Stomach (tissue), 4 donors: ENCODE measurements around the gene BCL2L1.

ENCODE experiments used
- CTCF ChIP-seq, 7 experiments: fragments of 450-650 bp in 4 of 7; fragments of 200-600 bp in 3 of 7; sonication (generic) in 3 of 7; IDR thresholded peaks; one replicate each; pipeline ENCODE4 v1.5.1; 2016 to 2019; ENCODE audit warnings: antibody characterized with exemption in 7 of 7, control low read depth in 2 of 7, mild to moderate bottlenecking in 1 of 7
- EP300 ChIP-seq: sonication (generic); formaldehyde crosslinking; IDR thresholded peaks from one replicate; pipeline ENCODE4 v1.6.1; 2017; ENCODE audit warnings: antibody characterized with exemption
- POLR2A ChIP-seq, 4 donors: fragments of 450-650 bp; IDR thresholded peaks; one replicate each; pipeline ENCODE4 v1.6.1; 2016; ENCODE audit warnings: antibody characterized with exemption in 4 of 4, control low read depth in 2 of 4, mild to moderate bottlenecking in 1 of 4, moderate library complexity in 1 of 4
- POLR2AphosphoS5 ChIP-seq, 3 donors: sonication (generic); formaldehyde crosslinking; IDR thresholded peaks; one replicate each; pipeline ENCODE4 v1.6.1; 2016; ENCODE audit warnings: antibody characterized with exemption in 3 of 3

- no peak for TF ChIP-seq CTCF (IDR thresholded peaks at IDR 0.05)
- no peak for TF ChIP-seq POLR2AphosphoS5 (IDR thresholded peaks at IDR 0.05)
- TF ChIP-seq POLR2A (IDR thresholded peaks at IDR 0.05) = no peak
- TF ChIP-seq EP300 = no peak
Measured at GRCh38 chr20:31675828-31676608, 46.6 kb downstream of the BCL2L1 start.
